IPS-20b (cell line): ENCODE measurements around the gene GRIK2.

Source experiments
- H3K27ac ChIP-seq: one replicate; pipeline ENCODE4 v1.5.1; 2013; ENCODE audit warnings: low read length
- H3K27me3 ChIP-seq: 2 replicates; pipeline ENCODE4 v1.6.1; 2013; ENCODE audit warnings: mild to moderate bottlenecking, low read length, inconsistent platforms; ENCODE audit not compliant: insufficient read depth
- H3K36me3 ChIP-seq: 2 replicates; pipeline ENCODE4 v1.6.1; 2013; ENCODE audit warnings: low read depth, mild to moderate bottlenecking, inconsistent platforms, low read length, moderate library complexity; ENCODE audit not compliant: insufficient read depth
- H3K4me1 ChIP-seq: 2 replicates; pipeline ENCODE4 v1.6.1; 2013; ENCODE audit warnings: mild to moderate bottlenecking, control low read depth, inconsistent platforms, low read length, moderate library complexity; ENCODE audit not compliant: insufficient read depth
- H3K4me3 ChIP-seq: 2 replicates; pipeline ENCODE4 v1.5.1; 2013; ENCODE audit warnings: mild to moderate bottlenecking, low read length, inconsistent platforms
- H3K9ac ChIP-seq: 2 replicates; pipeline ENCODE4 v1.6.1; 2013; ENCODE audit warnings: low read depth, mild to moderate bottlenecking, inconsistent platforms, low read length, moderate library complexity
- H3K9me3 ChIP-seq: 2 replicates; pipeline ENCODE4 v1.6.1; 2013; ENCODE audit warnings: mild to moderate bottlenecking, low read depth, low read length, inconsistent platforms; ENCODE audit not compliant: insufficient read depth

The GRIK2 gene

GRCh38 chr6:101689156-101689555 lies 295.6 kb downstream of the GRIK2 start:
- no peak overlapping the region for H3K9ac ChIP-seq
- H3K27me3 ChIP-seq = no peaks in the 10 kb centered on the region
- H3K9me3 ChIP-seq = no peaks in the 10 kb centered on the region
- no peak overlapping the region for H3K4me3 ChIP-seq
- no peak overlapping the region for H3K27ac ChIP-seq
- H3K36me3 ChIP-seq = no peaks in the 10 kb centered on the region
- H3K4me1 ChIP-seq = no peaks in the 10 kb centered on the region

- Histone ChIP-seq H3K27ac (no peak overlapping the region), H3K9ac (no peak overlapping the region), H3K27me3 (no peaks in the 10 kb centered on the region), H3K4me1 (no peaks in the 10 kb centered on the region), H3K36me3 (no peaks in the 10 kb centered on the region), H3K4me3 (no peak overlapping the region), H3K9me3 (no peaks in the 10 kb centered on the region)
These were observed 296.2 kb downstream of the GRIK2 start for GRCh38 chr6:101689695-101690094.

- Histone ChIP-seq H3K4me3 (no peak overlapping the region), H3K27me3 (no peaks in the 10 kb centered on the region), H3K9me3 (no peaks in the 10 kb centered on the region), H3K27ac (no peak overlapping the region), H3K4me1 (peaks cover 4% of the 10 kb centered on the region; the same call in 1 of the 2 replicates), H3K36me3 (no peaks in the 10 kb centered on the region), H3K9ac (no peak overlapping the region)
These were observed 307.1 kb downstream of the GRIK2 start for GRCh38 chr6:101700655-101701054.

GRCh38 chr6:101703311-101703710 lies 309.8 kb downstream of the GRIK2 start:
- Histone ChIP-seq H3K9me3 (no peaks in the 10 kb centered on the region), H3K36me3 (no peaks in the 10 kb centered on the region), H3K9ac (no peak overlapping the region), H3K27me3 (no peaks in the 10 kb centered on the region), H3K4me3 (no peak overlapping the region), H3K27ac (no peak overlapping the region), H3K4me1 (peaks cover 4% of the 10 kb centered on the region; the same call in 1 of the 2 replicates)

GRCh38 chr6:101705866-101706265 lies 312.4 kb downstream of the GRIK2 start:
- no peaks in the 10 kb centered on the region for H3K36me3 ChIP-seq
- no peaks in the 10 kb centered on the region for H3K27me3 ChIP-seq
- no peak overlapping the region for H3K27ac ChIP-seq
- H3K9ac ChIP-seq = no peak overlapping the region
- H3K4me3 ChIP-seq = no peak overlapping the region
- H3K9me3 ChIP-seq = no peaks in the 10 kb centered on the region
- peaks cover 4% of the 10 kb centered on the region; the same call in 1 of the 2 replicates for H3K4me1 ChIP-seq

- H3K4me3 ChIP-seq = no peak overlapping the region
These were observed 313.1 kb downstream of the GRIK2 start for GRCh38 chr6:101706576-101706975.

GRCh38 chr6:101711518-101711917 lies 318.0 kb downstream of the GRIK2 start:
- Histone ChIP-seq H3K9ac (no peak overlapping the region), H3K36me3 (no peaks in the 10 kb centered on the region), H3K4me3 (no peak overlapping the region), H3K9me3 (no peaks in the 10 kb centered on the region), H3K27ac (no peak overlapping the region), H3K27me3 (peaks cover 10% of the 10 kb centered on the region), H3K4me1 (peaks cover 15% of the 10 kb centered on the region)

More at GRCh38 chr6:101706576-101706975, 313.1 kb downstream of the GRIK2 start:
- H3K4me1 ChIP-seq = no peaks in the 10 kb centered on the region
- H3K36me3 ChIP-seq = no peaks in the 10 kb centered on the region
- no peak overlapping the region for H3K27ac ChIP-seq
- no peak overlapping the region for H3K9ac ChIP-seq
- no peaks in the 10 kb centered on the region for H3K27me3 ChIP-seq
- H3K9me3 ChIP-seq = no peaks in the 10 kb centered on the region

GRCh38 chr6:101716387-101716786 lies 322.9 kb downstream of the GRIK2 start:
- H3K27ac ChIP-seq = no peak overlapping the region
- H3K9ac ChIP-seq = no peak overlapping the region
- peaks cover 29% of the 10 kb centered on the region for H3K4me1 ChIP-seq
- peaks cover 16% of the 10 kb centered on the region for H3K27me3 ChIP-seq
- H3K4me3 ChIP-seq = peak overlapping the region; percentile 35; the same call in 1 of the 2 replicates
- H3K36me3 ChIP-seq = no peaks in the 10 kb centered on the region
- no peaks in the 10 kb centered on the region for H3K9me3 ChIP-seq

- no peaks in the 10 kb centered on the region for H3K36me3 ChIP-seq
- H3K9me3 ChIP-seq = no peaks in the 10 kb centered on the region
- H3K9ac ChIP-seq = no peak overlapping the region
- H3K27ac ChIP-seq = no peak overlapping the region
- peaks cover 16% of the 10 kb centered on the region for H3K27me3 ChIP-seq
- peak overlapping the region; percentile 35; the same call in 1 of the 2 replicates for H3K4me3 ChIP-seq
- H3K4me1 ChIP-seq = peaks cover 29% of the 10 kb centered on the region
These were observed 323.3 kb downstream of the GRIK2 start for GRCh38 chr6:101716810-101717209.

- Histone ChIP-seq H3K27ac (no peak overlapping the region), H3K9ac (no peak overlapping the region), H3K9me3 (no peaks in the 10 kb centered on the region), H3K4me1 (peaks cover 29% of the 10 kb centered on the region), H3K27me3 (peaks cover 16% of the 10 kb centered on the region), H3K36me3 (no peaks in the 10 kb centered on the region), H3K4me3 (no peak overlapping the region)
These were observed 326.0 kb downstream of the GRIK2 start for GRCh38 chr6:101719521-101719920.

GRCh38 chr6:101722471-101722870 lies 329.0 kb downstream of the GRIK2 start:
- H3K27ac ChIP-seq = no peak overlapping the region
- peaks cover 10% of the 10 kb centered on the region; the same call in 1 of the 2 replicates for H3K4me1 ChIP-seq
- H3K4me3 ChIP-seq = no peak overlapping the region
- peaks cover 6% of the 10 kb centered on the region; the same call in 1 of the 2 replicates for H3K27me3 ChIP-seq
- no peaks in the 10 kb centered on the region for H3K36me3 ChIP-seq
- H3K9ac ChIP-seq = no peak overlapping the region
- H3K9me3 ChIP-seq = no peaks in the 10 kb centered on the region

GRCh38 chr6:101722991-101723579 lies 329.6 kb downstream of the GRIK2 start:
- no peak overlapping the region for H3K4me3 ChIP-seq

More at GRCh38 chr6:101722991-101723579, 329.6 kb downstream of the GRIK2 start:
- H3K36me3 ChIP-seq = no peaks in the 10 kb centered on the region
- peaks cover 6% of the 10 kb centered on the region; the same call in 1 of the 2 replicates for H3K27me3 ChIP-seq
- H3K9me3 ChIP-seq = no peaks in the 10 kb centered on the region
- H3K4me1 ChIP-seq = peaks cover 7% of the 10 kb centered on the region; the same call in 1 of the 2 replicates
- no peak overlapping the region for H3K9ac ChIP-seq
- H3K27ac ChIP-seq = no peak overlapping the region
